Upper lobe of left lung (tissue), 4 donors: ENCODE results near the gene FPGS.
A peak's percentile ranks its signal among the peaks of the same experiment; 100 is the strongest.

Experiments
- EP300 ChIP-seq, 4 donors: sonication (generic); formaldehyde crosslinking; IDR thresholded peaks; one replicate each; pipeline ENCODE4 v1.5.1; 2017; ENCODE audit warnings: antibody characterized with exemption in 4 of 4, control low read depth in 2 of 4
- TF ChIP-seq, protein P1 (sequence below), 6 experiments: fragments of 450-650 bp in 4 of 6; fragments of 200-600 bp in 2 of 6; sonication (generic) in 2 of 6; IDR thresholded peaks; one replicate each; pipeline ENCODE4 v1.5.1; 2016 to 2019; ENCODE audit warnings: antibody characterized with exemption in 6 of 6

DNA sequence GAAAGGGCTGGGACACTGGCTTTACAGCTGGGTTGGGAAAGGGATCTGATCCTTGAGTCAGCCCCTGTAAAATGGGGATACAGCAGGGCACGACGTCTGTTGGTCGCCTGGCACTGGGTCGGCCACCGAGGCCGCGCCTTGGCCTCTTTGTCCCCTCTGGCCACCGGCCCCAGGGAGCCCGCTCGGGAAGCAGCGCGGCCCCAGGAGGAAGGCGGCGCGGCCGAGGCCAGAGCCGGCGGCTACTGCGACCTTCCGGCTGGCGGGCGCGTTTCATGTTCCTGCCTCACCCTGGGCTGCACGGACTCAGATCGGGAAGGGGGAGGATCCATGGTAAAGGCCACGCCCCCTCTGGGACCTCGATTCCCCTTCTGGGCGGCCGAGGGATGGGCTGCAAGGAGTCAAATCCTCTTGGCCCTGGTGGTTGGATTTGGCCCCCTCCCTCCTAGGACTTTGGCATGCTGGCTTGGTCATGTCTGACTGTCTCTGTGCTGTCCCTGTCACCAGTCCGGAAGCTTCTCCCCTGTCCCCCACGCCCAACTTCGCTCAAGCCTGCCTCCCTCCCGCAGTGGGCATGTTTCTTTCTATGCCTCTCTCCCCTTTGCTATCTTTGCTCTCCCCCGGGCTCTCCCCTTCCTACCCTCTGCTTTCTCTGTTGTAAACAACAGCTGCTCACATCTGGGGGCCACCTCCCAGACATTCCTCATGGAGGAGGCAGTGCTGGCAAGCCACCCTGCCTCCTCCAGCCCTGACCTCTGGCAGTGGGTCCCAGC is 25.8 kb downstream of the FPGS start:
- TF ChIP-seq EP300 (IDR thresholded peaks at IDR 0.05), result peak in 1 of 4 donors; percentile 8
- TF ChIP-seq, protein P1, sequence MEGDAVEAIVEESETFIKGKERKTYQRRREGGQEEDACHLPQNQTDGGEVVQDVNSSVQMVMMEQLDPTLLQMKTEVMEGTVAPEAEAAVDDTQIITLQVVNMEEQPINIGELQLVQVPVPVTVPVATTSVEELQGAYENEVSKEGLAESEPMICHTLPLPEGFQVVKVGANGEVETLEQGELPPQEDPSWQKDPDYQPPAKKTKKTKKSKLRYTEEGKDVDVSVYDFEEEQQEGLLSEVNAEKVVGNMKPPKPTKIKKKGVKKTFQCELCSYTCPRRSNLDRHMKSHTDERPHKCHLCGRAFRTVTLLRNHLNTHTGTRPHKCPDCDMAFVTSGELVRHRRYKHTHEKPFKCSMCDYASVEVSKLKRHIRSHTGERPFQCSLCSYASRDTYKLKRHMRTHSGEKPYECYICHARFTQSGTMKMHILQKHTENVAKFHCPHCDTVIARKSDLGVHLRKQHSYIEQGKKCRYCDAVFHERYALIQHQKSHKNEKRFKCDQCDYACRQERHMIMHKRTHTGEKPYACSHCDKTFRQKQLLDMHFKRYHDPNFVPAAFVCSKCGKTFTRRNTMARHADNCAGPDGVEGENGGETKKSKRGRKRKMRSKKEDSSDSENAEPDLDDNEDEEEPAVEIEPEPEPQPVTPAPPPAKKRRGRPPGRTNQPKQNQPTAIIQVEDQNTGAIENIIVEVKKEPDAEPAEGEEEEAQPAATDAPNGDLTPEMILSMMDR (IDR thresholded peaks at IDR 0.05), result peak in 3 of 6 experiments; percentile 35 to 41 (median 37)
